GM19463 (cell line): ENCODE results near the gene SLC39A3.

Experiments used
- ATAC-seq: cut with Tn5 transposase; IDR thresholded peaks from one replicate; pipeline ENCODE4 v1.9.1; 2021; ENCODE audit warnings: mild to moderate bottlenecking, moderate library complexity; ENCODE audit not compliant: unreplicated experiment

The SLC39A3 gene

GRCh38 chr19:2750808-2751437 lies 11.1 kb upstream of the SLC39A3 start:
- no peak for ATAC-seq

GRCh38 chr19:2747349-2747748 lies 7.5 kb upstream of the SLC39A3 start:
- ATAC-seq: no peak

- ATAC-seq: no peak
These were observed 4.3 kb upstream of the SLC39A3 start for GRCh38 chr19:2744113-2744512.

GRCh38 chr19:2743099-2743498 lies 3.3 kb upstream of the SLC39A3 start:
- ATAC-seq: no peak

- no peak for ATAC-seq
These were observed 468 bp upstream of the SLC39A3 start for GRCh38 chr19:2740314-2740656.

- no peak for ATAC-seq
These were observed 3.1 kb downstream of the SLC39A3 start for GRCh38 chr19:2736550-2737190.

- no peak for ATAC-seq
These were observed 4.4 kb downstream of the SLC39A3 start for GRCh38 chr19:2735374-2735773.

- no peak for ATAC-seq
These were observed 5.1 kb downstream of the SLC39A3 start for GRCh38 chr19:2734589-2735288.

GRCh38 chr19:2733930-2734588 lies 5.8 kb downstream of the SLC39A3 start:
- ATAC-seq: no peak

- no peak for ATAC-seq
These were observed 6.9 kb downstream of the SLC39A3 start for GRCh38 chr19:2732883-2733282.

GRCh38 chr19:2732157-2732725 lies 7.6 kb downstream of the SLC39A3 start:
- ATAC-seq: no peak

GRCh38 chr19:2731181-2731995 lies 8.4 kb downstream of the SLC39A3 start:
- no peak for ATAC-seq

- ATAC-seq: no peak
These were observed 9.6 kb downstream of the SLC39A3 start for GRCh38 chr19:2729943-2730818.

- no peak for ATAC-seq
These were observed 10.9 kb downstream of the SLC39A3 start for GRCh38 chr19:2728783-2729387.

- ATAC-seq: no peak
These were observed 12.2 kb downstream of the SLC39A3 start for GRCh38 chr19:2727640-2727944.

GRCh38 chr19:2726904-2727639 lies 12.7 kb downstream of the SLC39A3 start:
- no peak for ATAC-seq

- no peak for ATAC-seq
These were observed 13.5 kb downstream of the SLC39A3 start for GRCh38 chr19:2726160-2726855.

GRCh38 chr19:2724148-2724557 lies 15.7 kb downstream of the SLC39A3 start:
- no peak for ATAC-seq
